H1 (cell line): Measurements from ENCODE around the gene OR2Y1. TPM values are rescaled to one million over a fixed set of nuclear protein-coding genes. Genes with fewer than 3 reads are reported as not detected.

ENCODE experiments used
- CTCF ChIA-PET: fragments of 300-600 bp; sonication (Branson Sonifier 250); formaldehyde crosslinking; loops from one replicate; lab custom pipeline; 2021; ENCODE audit not compliant: partially characterized antibody; lab: Charles Lee
- POLR2A ChIA-PET: fragments of 300-600 bp; sonication (Branson Sonifier 250); formaldehyde crosslinking; loops from one replicate; lab custom pipeline; 2021; ENCODE audit warnings: inconsistent platforms; ENCODE audit not compliant: partially characterized antibody; lab: Charles Lee
- DNase-seq, 2 experiments: peaks; one replicate each; pipeline versions ENCODE4 v3.0.0 to v3.0.0-alpha.2; 2010 to 2022; ENCODE audit warnings: low spot score in 2 of 2, low read depth in 1 of 2, mixed read lengths in 1 of 2
- FAIRE-seq: peaks from 2 replicates; lab custom pipeline; 2011; peaks lifted over from hg19 to GRCh38; lab: Jason Lieb, UNC
- H2AFZ ChIP-seq: 2 replicates; pipeline ENCODE4 v1.8.1; 2012; ENCODE audit warnings: low read length, inconsistent platforms
- H2AK5ac ChIP-seq: 2 replicates; pipeline ENCODE4 v1.6.1; 2013; ENCODE audit warnings: low read depth, low read length
- H2BK120ac ChIP-seq: replicated peaks from 2 replicates; pipeline ENCODE3; 2013; ENCODE audit warnings: low read depth, low read length, inconsistent platforms
- H2BK12ac ChIP-seq: 2 replicates; pipeline ENCODE4 v1.6.1; 2013; ENCODE audit warnings: low read depth, low read length
- H2BK15ac ChIP-seq: 2 replicates; pipeline ENCODE4 v1.6.1; 2013; ENCODE audit warnings: low read length
- H2BK20ac ChIP-seq: 2 replicates; pipeline ENCODE4 v1.6.1; 2013; ENCODE audit warnings: low read length
- H2BK5ac ChIP-seq: 2 replicates; pipeline ENCODE4 v1.6.1; 2013; ENCODE audit warnings: low read depth, low read length
- H3K14ac ChIP-seq: 2 replicates; pipeline ENCODE4 v1.6.1; 2013; ENCODE audit warnings: inconsistent platforms; ENCODE audit not compliant: insufficient read length
- H3K18ac ChIP-seq: 2 replicates; pipeline ENCODE4 v1.6.1; 2013; ENCODE audit warnings: low read length; ENCODE audit errors: extremely low read depth
- H3K23ac ChIP-seq: 2 replicates; pipeline ENCODE4 v1.6.1; 2013; ENCODE audit warnings: inconsistent platforms; ENCODE audit not compliant: insufficient read length
- H3K23me2 ChIP-seq: 2 replicates; pipeline ENCODE4 v1.6.1; 2013; ENCODE audit warnings: low read depth, low read length
- H3K27ac ChIP-seq: 2 replicates; pipeline ENCODE4 v1.6.1; 2011; ENCODE audit warnings: low read depth, low read length, inconsistent platforms
- H3K27me3 ChIP-seq, 4 experiments: replicated peaks in 1 of 4; 1 replicate in 1 of 4; 2 replicates in 3 of 4; pipeline versions ENCODE4 v1.6.1 to v1.8.1; 2011 to 2013; ENCODE audit warnings: low read length in 3 of 4, mild to moderate bottlenecking in 3 of 4, inconsistent platforms in 2 of 4, mixed read lengths in 2 of 4, moderate library complexity in 1 of 4; ENCODE audit not compliant: control insufficient read depth in 3 of 4, insufficient read depth in 3 of 4; ENCODE audit errors: extremely low read depth in 1 of 4
- H3K36me3 ChIP-seq, 4 experiments: 2 replicates each; pipeline versions ENCODE4 v1.6.1 to v1.8.1; 2011 to 2013; ENCODE audit warnings: mild to moderate bottlenecking in 4 of 4, low read length in 3 of 4, moderate library complexity in 2 of 4, control low read depth in 1 of 4, inconsistent platforms in 1 of 4; ENCODE audit not compliant: insufficient read depth in 4 of 4, control insufficient read depth in 2 of 4
- H3K4ac ChIP-seq: replicated peaks from 2 replicates; pipeline ENCODE3; 2013; ENCODE audit warnings: low read length, low read depth, mixed read lengths, inconsistent platforms; ENCODE audit not compliant: insufficient read length
- H3K4me1 ChIP-seq, 4 experiments: replicated peaks in 1 of 4; 1 replicate in 1 of 4; 2 replicates in 3 of 4; pipeline versions ENCODE4 v1.6.1 to v1.8.1; 2011 to 2013; ENCODE audit warnings: low read length in 3 of 4, inconsistent platforms in 2 of 4, mixed read lengths in 1 of 4; ENCODE audit not compliant: insufficient read depth in 4 of 4, control insufficient read depth in 3 of 4
- H3K4me2 ChIP-seq, 2 experiments: 2 replicates each; pipeline versions ENCODE4 v1.6.1 to v1.8.1; 2011 to 2013; ENCODE audit warnings: low read depth in 2 of 2, low read length in 2 of 2, control low read depth in 1 of 2, inconsistent platforms in 1 of 2, mild to moderate bottlenecking in 1 of 2; ENCODE audit not compliant: insufficient read depth in 1 of 2
- H3K4me3 ChIP-seq, 4 experiments: fragments of 200-600, 300-600 bp in 1 of 4; sonication (generic), shearing (Covaris generic), sonication (Bioruptor Twin) in 1 of 4; 2 replicates each; pipeline versions ENCODE4 v1.5.1 to v1.8.1; 2011 to 2016; ENCODE audit warnings: low read length in 4 of 4, low read depth in 3 of 4, control low read depth in 2 of 4, inconsistent platforms in 2 of 4, mild to moderate bottlenecking in 2 of 4, mixed read lengths in 1 of 4, moderate library complexity in 1 of 4; ENCODE audit not compliant: insufficient read depth in 2 of 4; ENCODE audit errors: extremely low read depth in 1 of 4
- H3K56ac ChIP-seq: replicated peaks from 2 replicates; pipeline ENCODE3; 2013; ENCODE audit warnings: low read depth, mild to moderate bottlenecking, mixed read lengths, low read length, inconsistent platforms; ENCODE audit not compliant: insufficient read length
- H3K79me1 ChIP-seq: 2 replicates; pipeline ENCODE4 v1.6.1; 2013; ENCODE audit warnings: low read depth, low read length, control low read depth
- H3K79me2 ChIP-seq, 2 experiments: 2 replicates each; pipeline versions ENCODE4 v1.6.1 to v1.8.1; 2012 to 2013; ENCODE audit warnings: low read length in 2 of 2, mild to moderate bottlenecking in 2 of 2, inconsistent platforms in 1 of 2; ENCODE audit not compliant: insufficient read depth in 2 of 2, control insufficient read depth in 1 of 2
- H3K9ac ChIP-seq, 4 experiments: replicated peaks in 1 of 4; 1 replicate in 1 of 4; 2 replicates in 3 of 4; pipeline versions ENCODE4 v1.6.1 to v1.8.1; 2011 to 2013; ENCODE audit warnings: low read depth in 3 of 4, low read length in 3 of 4, control low read depth in 2 of 4, mild to moderate bottlenecking in 2 of 4, moderate library complexity in 2 of 4, inconsistent platforms in 1 of 4; ENCODE audit errors: extremely low read depth in 1 of 4
- H3K9me3 ChIP-seq, 2 experiments: 2 replicates each; pipeline versions ENCODE4 v1.6.1 to v1.8.1; 2012 to 2013; ENCODE audit warnings: mild to moderate bottlenecking in 2 of 2, moderate library complexity in 2 of 2, control low read depth in 1 of 2, inconsistent platforms in 1 of 2, low read depth in 1 of 2, low read length in 1 of 2, mixed read lengths in 1 of 2; ENCODE audit not compliant: insufficient read depth in 2 of 2
- H4K20me1 ChIP-seq, 2 experiments: replicated peaks in 1 of 2; 2 replicates each; pipeline versions ENCODE3 to v1.8.1; 2011 to 2013; ENCODE audit warnings: inconsistent platforms in 2 of 2, low read length in 2 of 2, mild to moderate bottlenecking in 1 of 2; ENCODE audit not compliant: insufficient read depth in 2 of 2, control insufficient read depth in 1 of 2
- H4K5ac ChIP-seq: 2 replicates; pipeline ENCODE4 v1.6.1; 2013; ENCODE audit warnings: low read length, low read depth, mixed read lengths, inconsistent platforms; ENCODE audit not compliant: insufficient read length
- H4K8ac ChIP-seq: 2 replicates; pipeline ENCODE4 v1.8.0; 2013; ENCODE audit warnings: mild to moderate bottlenecking, moderate library complexity, low read length, inconsistent platforms; ENCODE audit not compliant: insufficient read depth; ENCODE audit errors: extremely low read depth
- H4K91ac ChIP-seq: replicated peaks from 2 replicates; pipeline ENCODE3; 2013; ENCODE audit warnings: low read length, mixed read lengths, inconsistent platforms; ENCODE audit not compliant: insufficient read length
- ASH2L ChIP-seq: fragments of 200-600, 300-600 bp; sonication (generic); IDR thresholded peaks from one replicate; pipeline ENCODE4 v1.7.1; 2017; ENCODE audit warnings: low read length
- BCL11A ChIP-seq, 2 experiments: IDR thresholded peaks; one replicate each; pipeline ENCODE4 v1.6.1; 2011; ENCODE audit warnings: low read depth in 2 of 2, low read length in 2 of 2, mild to moderate bottlenecking in 2 of 2
- CBX5 ChIP-seq: fragments of 300-800, 300-1000 bp; sonication (generic); IDR thresholded peaks from 2 replicates; pipeline ENCODE4 v1.7.1; 2016; ENCODE audit warnings: antibody characterized with exemption, low read length, low read depth
- CBX8 ChIP-seq: fragments of 300-800, 300-1000 bp; sonication (generic); IDR thresholded peaks from 2 replicates; pipeline ENCODE4 v1.7.1; 2016; ENCODE audit warnings: low read depth, low read length, borderline replicate concordance
- CTBP2 ChIP-seq: IDR thresholded peaks from 2 replicates; pipeline ENCODE4 v1.7.0; 2011; ENCODE audit warnings: borderline replicate concordance, mild to moderate bottlenecking, moderate library complexity, mixed read lengths, low read length; ENCODE audit not compliant: insufficient read depth, insufficient read length
- HDAC6 ChIP-seq: IDR thresholded peaks from one replicate; pipeline ENCODE4 v1.7.1; 2012; ENCODE audit warnings: low read depth, mild to moderate bottlenecking, inconsistent platforms, low read length, moderate library complexity
- KDM4A ChIP-seq: IDR thresholded peaks from one replicate; pipeline ENCODE4 v1.7.1; 2012; ENCODE audit warnings: low read depth, mild to moderate bottlenecking, moderate library complexity, low read length, inconsistent platforms; ENCODE audit not compliant: severe bottlenecking
- NRF1 ChIP-seq: IDR thresholded peaks from 2 replicates; pipeline ENCODE4 v1.6.1; 2011; ENCODE audit warnings: mild to moderate bottlenecking, low read depth, low read length, improper control_type of control experiment
- POU5F1 ChIP-seq: IDR thresholded peaks from 2 replicates; pipeline ENCODE4 v1.6.1; 2011; ENCODE audit warnings: low read depth, mild to moderate bottlenecking, low read length, moderate library complexity
- RAD21 ChIP-seq, 2 experiments: IDR thresholded peaks in 1 of 2; conservative IDR thresholded peaks in 1 of 2; 2 replicates each; pipeline ENCODE4 v1.6.1; 2011; ENCODE audit warnings: low read depth in 2 of 2, low read length in 2 of 2, improper control_type of control experiment in 1 of 2, inconsistent platforms in 1 of 2, mild to moderate bottlenecking in 1 of 2, moderate library complexity in 1 of 2
- SIN3A ChIP-seq, 2 experiments: IDR thresholded peaks in 1 of 2; conservative IDR thresholded peaks in 1 of 2; 2 replicates each; pipeline ENCODE4 v1.6.1; 2011 to 2012; ENCODE audit warnings: low read length in 2 of 2, improper control_type of control experiment in 1 of 2, low read depth in 1 of 2, mild to moderate bottlenecking in 1 of 2
- SIX5 ChIP-seq: IDR thresholded peaks from 2 replicates; pipeline ENCODE4 v1.6.1; 2011; ENCODE audit warnings: mild to moderate bottlenecking, low read depth, low read length
- SRF ChIP-seq: IDR thresholded peaks from 2 replicates; pipeline ENCODE4 v1.6.1; 2011; ENCODE audit warnings: mild to moderate bottlenecking, low read depth, low read length, moderate library complexity
- TAF1 ChIP-seq: IDR thresholded peaks from 2 replicates; pipeline ENCODE4 v1.6.1; 2011; ENCODE audit warnings: mild to moderate bottlenecking, low read depth, low read length
- WGBS, 2 experiments: shearing (Covaris generic) in 1 of 2; methylation state at CpG; one replicate each; pipeline versions ENCODE4 v1.1.6 to v1.1.7; 2013 to 2015; ENCODE audit warnings: low lambda C conversion rate in 2 of 2, mixed read lengths in 2 of 2, inconsistent platforms in 1 of 2, low coverage in 1 of 2, missing lambda C conversion rate in 1 of 2; ENCODE audit not compliant: insufficient replicate concordance in 2 of 2, insufficient coverage in 1 of 2, insufficient read length in 1 of 2; ENCODE audit errors: extremely low coverage in 1 of 2, missing lambda C conversion rate in 1 of 2; 5-methylcytosine and 5-hydroxymethylcytosine counted together
- polyA plus RNA-seq, 7 experiments: library from polyadenylated mRNA; depleted of rRNA in 3 of 7; stranded (reverse) in 5 of 7; unstranded in 2 of 7; fragments of >200 nt in 5 of 7; fragments of 200-250 nt in 2 of 7; gene quantifications; 1 replicate in 5 of 7; 2 replicates in 1 of 7; 4 replicates in 1 of 7; pipeline versions ENCODE4 v1.2.1 to v1.2.3, GENCODE V29; 2011 to 2013; ENCODE audit warnings: missing spikeins in 2 of 7, mixed read lengths in 2 of 7
- total RNA-seq: library from RNA; stranded (reverse); fragmentation: NEBNext Ultra II Directional; extraction: Animal tissue kit (Norgen Biotek cat#: 25700); gene quantifications from 2 replicates; pipeline ENCODE4 v1.2.1, GENCODE V29; 2021

OR2Y1 gene
- total and polyA plus RNA-seq, 2 of the 8 experiments (the other 6 are each of a cell fraction or from before 2014, with no cell fraction given): not detected

- Histone ChIP-seq H3K79me1 (no peaks in the 10 kb centered on the region), H3K4me3 (no peak overlapping the region), H3K9me3 (no peaks in the 10 kb centered on the region), H3K4me1 (peaks cover 0 to 8% (median 5%) of the 10 kb centered on the region in 4 experiments; a peak in 4 of 7 replicates), H4K5ac (no peak overlapping the region), H2AFZ (no peak overlapping the region), H3K23me2 (no peaks in the 10 kb centered on the region), H3K79me2 (no peaks in the 10 kb centered on the region), H3K27ac (no peak overlapping the region), H2BK20ac (no peak overlapping the region), H2BK12ac (no peak overlapping the region), H3K27me3 (no peaks in the 10 kb centered on the region), H4K20me1 (no peaks in the 10 kb centered on the region), H3K36me3 (no peaks in the 10 kb centered on the region), H4K8ac (no peak overlapping the region), H3K4ac (no peak overlapping the region), H3K14ac (no peak overlapping the region), H2BK15ac (no peak overlapping the region), H3K23ac (no peak overlapping the region), H3K9ac (no peak overlapping the region), H2BK5ac (no peak overlapping the region), H3K4me2 (no peak overlapping the region), H2BK120ac (no peak overlapping the region), H4K91ac (no peak overlapping the region), H3K18ac (no peak overlapping the region), H3K56ac (no peak overlapping the region), H2AK5ac (no peak overlapping the region)
- DNase-seq: no peak
- no peak for FAIRE-seq
- ChIA-PET POLR2A (no interaction called here), CTCF (interaction anchor here (0.6 to 4.3 kb wide), 3 partner anchors 29 to 335 kb away, joined by 3 to 23 read pairs (median 4); no protein-coding TSS in a partner anchor)
- 71% methylated on average over 7 of the region's 7 CpGs; no CpG with 5 or more reads in 1 of the 2 experiments for WGBS, 2 experiments
- no peak for TF ChIP-seq SRF
- no peak for TF ChIP-seq CBX8
- TF ChIP-seq CTBP2: no peak
- TF ChIP-seq ASH2L: no peak
- TF ChIP-seq POU5F1: no peak
- TF ChIP-seq RAD21 (IDR thresholded peaks at IDR 0.05 in 1 of 2, conservative IDR thresholded peaks at IDR 0.05 in 1 of 2; ENCODE audit: low read depth in 2 of 2, low read length in 2 of 2): no peak
- TF ChIP-seq KDM4A: no peak
- TF ChIP-seq TAF1: no peak
- no peak for TF ChIP-seq SIX5
- TF ChIP-seq SIN3A (conservative IDR thresholded peaks at IDR 0.05 in 1 of 2, IDR thresholded peaks at IDR 0.05 in 1 of 2; ENCODE audit: low read depth in 1 of 2, low read length in 2 of 2): no peak
- no peak for TF ChIP-seq BCL11A (IDR thresholded peaks at IDR 0.05; ENCODE audit: low read depth in 2 of 2, low read length in 2 of 2)
- TF ChIP-seq NRF1: no peak
- no peak for TF ChIP-seq HDAC6
- no peak for TF ChIP-seq CBX5
Observed at GRCh38 chr5:180689775-180690174, 50.1 kb downstream of the OR2Y1 start.
